Measurements from ENCODE around the gene GPR15LG.

GPR15LG gene

GRCh38 chr10:84185526-84186175 is 12.1 kb downstream of the GPR15LG start:
- no peaks in the 10 kb centered on the region for H3K4me1 ChIP-seq (ENCODE audit: control insufficient read depth in 1 of 2, insufficient read depth in 2 of 2, low read length in 2 of 2)
- no peak for DNase-seq
- H3K4me2 ChIP-seq (ENCODE audit: low read length) = no peak overlapping the region
- H4K12ac ChIP-seq (ENCODE audit: low read depth, low read length) = no peak overlapping the region
- no peak overlapping the region for H2BK5ac ChIP-seq (ENCODE audit: low read depth, low read length, poor library complexity)
- H3K9me3 ChIP-seq (ENCODE audit: insufficient read depth, low read depth, low read length) = peaks cover 8% of the 10 kb centered on the region
- no peak overlapping the region for H3K23ac ChIP-seq (ENCODE audit: low read length)
- no peaks in the 10 kb centered on the region for H3K36me3 ChIP-seq (ENCODE audit: control insufficient read depth in 1 of 2, insufficient read depth in 2 of 2, low read length in 2 of 2)
- no peak overlapping the region for H3K14ac ChIP-seq (ENCODE audit: low read length)
- no peaks in the 10 kb centered on the region for H3K27me3 ChIP-seq (ENCODE audit: insufficient read depth, low read length)
- no peak overlapping the region for H3K9ac ChIP-seq (ENCODE audit: low read length)
- H2AFZ ChIP-seq (ENCODE audit: insufficient read depth, low read length, poor library complexity) = no peak overlapping the region
- no peak overlapping the region for H3K4me3 ChIP-seq (ENCODE audit: low read depth, low read length)
- H2BK120ac ChIP-seq (ENCODE audit: insufficient read depth, low read length, poor library complexity) = no peak overlapping the region
- no peak overlapping the region for H3K18ac ChIP-seq (ENCODE audit: low read length)
- no peak overlapping the region for H3K27ac ChIP-seq (ENCODE audit: low read depth, low read length)
- WGBS (ENCODE audit: extremely low coverage, insufficient coverage, insufficient read length) = no CpG with 5 or more reads among the region's 11 CpGs
- H2BK12ac ChIP-seq (ENCODE audit: low read length) = no peak overlapping the region
- no peak overlapping the region for H2AK5ac ChIP-seq (ENCODE audit: low read length)
- no peak overlapping the region for H3K4ac ChIP-seq (ENCODE audit: low read depth, low read length)
- H3K79me2 ChIP-seq (ENCODE audit: control insufficient read depth, insufficient read depth, low read length, poor library complexity) = no peaks in the 10 kb centered on the region
- no peaks in the 10 kb centered on the region for H3K79me1 ChIP-seq (ENCODE audit: low read length)
- no peak overlapping the region for H4K91ac ChIP-seq (ENCODE audit: low read depth, low read length)
- H4K8ac ChIP-seq (ENCODE audit: low read depth, low read length) = no peak overlapping the region

- Histone ChIP-seq H3K4me3 (ENCODE audit: low read depth, low read length) (no peak overlapping the region), H4K91ac (ENCODE audit: low read depth, low read length) (no peak overlapping the region), H2AK5ac (ENCODE audit: low read length) (no peak overlapping the region), H3K4ac (ENCODE audit: low read depth, low read length) (no peak overlapping the region), H3K79me2 (ENCODE audit: control insufficient read depth, insufficient read depth, low read length, poor library complexity) (no peaks in the 10 kb centered on the region), H3K79me1 (ENCODE audit: low read length) (no peaks in the 10 kb centered on the region), H3K4me2 (ENCODE audit: low read length) (no peak overlapping the region), H3K4me1 (ENCODE audit: control insufficient read depth in 1 of 2, insufficient read depth in 2 of 2, low read length in 2 of 2) (no peaks in the 10 kb centered on the region), H2BK5ac (ENCODE audit: low read depth, low read length, poor library complexity) (no peak overlapping the region), H3K18ac (ENCODE audit: low read length) (no peak overlapping the region), H2BK12ac (ENCODE audit: low read length) (no peak overlapping the region), H3K9me3 (ENCODE audit: insufficient read depth, low read depth, low read length) (peaks cover 6% of the 10 kb centered on the region), H2BK120ac (ENCODE audit: insufficient read depth, low read length, poor library complexity) (no peak overlapping the region), H3K14ac (ENCODE audit: low read length) (no peak overlapping the region), H3K9ac (ENCODE audit: low read length) (no peak overlapping the region), H3K27ac (ENCODE audit: low read depth, low read length) (no peak overlapping the region), H4K12ac (ENCODE audit: low read depth, low read length) (no peak overlapping the region), H3K36me3 (ENCODE audit: control insufficient read depth in 1 of 2, insufficient read depth in 2 of 2, low read length in 2 of 2) (no peaks in the 10 kb centered on the region), H4K8ac (ENCODE audit: low read depth, low read length) (no peak overlapping the region), H3K27me3 (ENCODE audit: insufficient read depth, low read length) (peaks cover 12% of the 10 kb centered on the region), H3K23ac (ENCODE audit: low read length) (no peak overlapping the region), H2AFZ (ENCODE audit: insufficient read depth, low read length, poor library complexity) (no peak overlapping the region)
- no CpG with 5 or more reads among the region's 3 CpGs for WGBS (ENCODE audit: extremely low coverage, insufficient coverage, insufficient read length)
- no peak for DNase-seq
Observed at GRCh38 chr10:84188815-84189214, 15.2 kb downstream of the GPR15LG start.

GRCh38 chr10:84190621-84191020 is 17.0 kb downstream of the GPR15LG start:
- WGBS (ENCODE audit: extremely low coverage, insufficient coverage, insufficient read length) = no CpG with 5 or more reads among the region's 3 CpGs
- no peak overlapping the region for H3K9ac ChIP-seq (ENCODE audit: low read length)
- no peak overlapping the region for H3K4ac ChIP-seq (ENCODE audit: low read depth, low read length)
- H3K79me1 ChIP-seq (ENCODE audit: low read length) = no peaks in the 10 kb centered on the region
- no peak overlapping the region for H4K8ac ChIP-seq (ENCODE audit: low read depth, low read length)
- H3K23ac ChIP-seq (ENCODE audit: low read length) = no peak overlapping the region
- H3K27me3 ChIP-seq (ENCODE audit: insufficient read depth, low read length) = peaks cover 30% of the 10 kb centered on the region
- H2AFZ ChIP-seq (ENCODE audit: insufficient read depth, low read length, poor library complexity) = no peak overlapping the region
- no peaks in the 10 kb centered on the region for H3K36me3 ChIP-seq (ENCODE audit: control insufficient read depth in 1 of 2, insufficient read depth in 2 of 2, low read length in 2 of 2)
- no peak overlapping the region for H3K4me3 ChIP-seq (ENCODE audit: low read depth, low read length)
- no peak for DNase-seq
- no peaks in the 10 kb centered on the region for H3K79me2 ChIP-seq (ENCODE audit: control insufficient read depth, insufficient read depth, low read length, poor library complexity)
- H3K27ac ChIP-seq (ENCODE audit: low read depth, low read length) = no peak overlapping the region
- H4K12ac ChIP-seq (ENCODE audit: low read depth, low read length) = no peak overlapping the region
- no peak overlapping the region for H3K4me2 ChIP-seq (ENCODE audit: low read length)
- H2BK120ac ChIP-seq (ENCODE audit: insufficient read depth, low read length, poor library complexity) = no peak overlapping the region
- no peak overlapping the region for H2BK5ac ChIP-seq (ENCODE audit: low read depth, low read length, poor library complexity)
- H3K14ac ChIP-seq (ENCODE audit: low read length) = no peak overlapping the region
- peaks cover 3 to 5% of the 10 kb centered on the region in 2 experiments for H3K4me1 ChIP-seq (ENCODE audit: control insufficient read depth in 1 of 2, insufficient read depth in 2 of 2, low read length in 2 of 2)
- H2BK12ac ChIP-seq (ENCODE audit: low read length) = no peak overlapping the region
- H4K91ac ChIP-seq (ENCODE audit: low read depth, low read length) = no peak overlapping the region
- no peak overlapping the region for H3K18ac ChIP-seq (ENCODE audit: low read length)
- H2AK5ac ChIP-seq (ENCODE audit: low read length) = no peak overlapping the region
- H3K9me3 ChIP-seq (ENCODE audit: insufficient read depth, low read depth, low read length) = peaks cover 6% of the 10 kb centered on the region

GRCh38 chr10:84191106-84191505 is 17.5 kb downstream of the GPR15LG start:
- no peak overlapping the region for H4K91ac ChIP-seq (ENCODE audit: low read depth, low read length)
- H3K9me3 ChIP-seq (ENCODE audit: insufficient read depth, low read depth, low read length) = peaks cover 6% of the 10 kb centered on the region
- H2AFZ ChIP-seq (ENCODE audit: insufficient read depth, low read length, poor library complexity) = no peak overlapping the region
- DNase-seq = no peak
- H2AK5ac ChIP-seq (ENCODE audit: low read length) = no peak overlapping the region
- no peak overlapping the region for H3K4me2 ChIP-seq (ENCODE audit: low read length)
- H3K27me3 ChIP-seq (ENCODE audit: insufficient read depth, low read length) = peaks cover 34% of the 10 kb centered on the region
- H3K79me2 ChIP-seq (ENCODE audit: control insufficient read depth, insufficient read depth, low read length, poor library complexity) = no peaks in the 10 kb centered on the region
- no peak overlapping the region for H2BK120ac ChIP-seq (ENCODE audit: insufficient read depth, low read length, poor library complexity)
- H2BK5ac ChIP-seq (ENCODE audit: low read depth, low read length, poor library complexity) = no peak overlapping the region
- no peaks in the 10 kb centered on the region for H3K36me3 ChIP-seq (ENCODE audit: control insufficient read depth in 1 of 2, insufficient read depth in 2 of 2, low read length in 2 of 2)
- H2BK12ac ChIP-seq (ENCODE audit: low read length) = no peak overlapping the region
- no peak overlapping the region for H3K4ac ChIP-seq (ENCODE audit: low read depth, low read length)
- peaks cover 3 to 5% of the 10 kb centered on the region in 2 experiments for H3K4me1 ChIP-seq (ENCODE audit: control insufficient read depth in 1 of 2, insufficient read depth in 2 of 2, low read length in 2 of 2)
- no peak overlapping the region for H3K14ac ChIP-seq (ENCODE audit: low read length)
- H4K12ac ChIP-seq (ENCODE audit: low read depth, low read length) = no peak overlapping the region
- no peak overlapping the region for H3K27ac ChIP-seq (ENCODE audit: low read depth, low read length)
- H4K8ac ChIP-seq (ENCODE audit: low read depth, low read length) = no peak overlapping the region
- no peak overlapping the region for H3K23ac ChIP-seq (ENCODE audit: low read length)
- no peak overlapping the region for H3K4me3 ChIP-seq (ENCODE audit: low read depth, low read length)
- no peaks in the 10 kb centered on the region for H3K79me1 ChIP-seq (ENCODE audit: low read length)
- WGBS (ENCODE audit: extremely low coverage, insufficient coverage, insufficient read length) = no CpG with 5 or more reads among the region's 5 CpGs
- no peak overlapping the region for H3K9ac ChIP-seq (ENCODE audit: low read length)
- H3K18ac ChIP-seq (ENCODE audit: low read length) = no peak overlapping the region
